ENCODE results near the gene STING1.
"Not testable (repeated sequence)": the region's sequence is repeated elsewhere in the genome, so short reads cannot be mapped to it uniquely, and the experiment has no call there.

STING1 gene

GRCh38 chr5:139440416-139440815, 42.1 kb downstream of the STING1 start:
- H3K4me3 ChIP-seq (ENCODE audit: low read depth, low read length), result not testable (repeated sequence)

DNA sequence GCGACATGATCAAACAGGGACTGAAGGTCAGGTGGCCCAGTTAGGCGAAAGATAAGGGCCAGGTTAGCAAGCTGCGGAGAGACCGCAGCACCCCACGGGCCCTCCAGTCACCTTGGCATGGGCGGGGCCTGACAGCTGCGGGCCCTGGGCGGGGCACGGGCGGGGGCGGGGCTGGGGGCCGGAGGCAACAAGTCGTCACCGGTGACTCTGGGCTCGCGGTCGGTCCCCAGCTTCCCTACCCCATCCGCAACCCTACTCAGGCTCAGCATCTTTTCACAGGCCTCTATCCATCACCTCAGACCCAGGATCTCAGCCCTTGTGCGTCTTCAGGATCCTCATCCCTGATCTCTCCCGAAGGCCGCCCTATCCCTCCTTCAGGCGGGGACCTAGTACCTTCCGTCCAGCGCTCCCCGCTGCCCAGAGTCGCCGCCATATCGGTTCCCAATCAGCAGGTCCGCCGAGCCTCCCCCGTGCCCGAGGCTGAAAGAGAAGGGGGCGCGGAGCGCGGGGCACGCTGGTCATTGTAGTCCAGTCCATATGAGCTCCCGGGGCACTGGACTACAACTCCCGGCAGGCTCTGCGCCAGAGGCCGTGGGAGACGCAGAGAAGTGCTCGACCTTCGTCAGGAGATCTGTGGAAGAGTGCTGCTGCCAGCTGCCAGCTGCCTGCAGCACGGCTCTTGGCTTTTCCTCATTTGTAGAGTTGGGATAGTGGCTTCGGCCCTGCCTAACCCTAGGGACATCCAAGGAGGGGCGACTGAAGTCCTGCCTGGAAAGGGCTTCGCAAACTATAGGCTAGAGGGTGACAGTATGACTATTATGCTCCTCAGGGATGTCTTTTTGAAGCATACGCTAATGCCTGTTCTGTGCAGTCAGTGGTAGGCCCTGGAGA, 43.3 kb downstream of the STING1 start, which contains the start of gene DNAJC18:
Gene DNAJC18 (minus strand): TSS at position 513 of the 891 bp plus-strand sequence. CDS start 80 bp downstream, at position 433.
- H3K4me3 ChIP-seq (ENCODE audit: low read depth, low read length), result peak within 1 kb of the TSS; percentile 80

GRCh38 chr5:139438707-139439012, 43.9 kb downstream of the STING1 start:
- H3K4me3 ChIP-seq (ENCODE audit: low read depth, low read length), result peak overlapping the region; percentile 80

- no peak overlapping the region for H3K4me3 ChIP-seq (ENCODE audit: low read depth, low read length)
Measured at GRCh38 chr5:139435676-139436075, 46.9 kb downstream of the STING1 start.

- no peak overlapping the region for H3K4me3 ChIP-seq (ENCODE audit: low read depth, low read length)
Measured at GRCh38 chr5:139431706-139432105, 50.9 kb downstream of the STING1 start.

DNA sequence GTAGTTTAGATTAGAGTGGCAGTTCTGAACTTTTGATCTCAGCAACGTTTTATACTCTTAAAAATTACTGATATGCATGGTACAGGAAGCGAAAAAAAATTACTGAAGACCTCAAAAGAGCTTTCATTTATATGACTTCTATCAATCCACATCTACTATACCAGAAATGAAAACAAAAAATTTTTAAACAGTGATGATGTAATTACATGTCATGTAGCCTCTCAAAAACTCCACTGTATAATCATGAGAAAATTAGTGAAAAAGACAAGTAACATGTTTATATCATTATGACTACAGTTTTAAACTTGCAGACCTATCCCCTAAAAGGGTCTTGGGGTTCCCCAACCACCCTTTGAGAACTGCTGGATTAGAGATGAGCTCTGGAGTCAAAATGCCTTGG, 52.5 kb downstream of the STING1 start:
- no peak overlapping the region for H3K4me3 ChIP-seq (ENCODE audit: low read depth, low read length)

DNA sequence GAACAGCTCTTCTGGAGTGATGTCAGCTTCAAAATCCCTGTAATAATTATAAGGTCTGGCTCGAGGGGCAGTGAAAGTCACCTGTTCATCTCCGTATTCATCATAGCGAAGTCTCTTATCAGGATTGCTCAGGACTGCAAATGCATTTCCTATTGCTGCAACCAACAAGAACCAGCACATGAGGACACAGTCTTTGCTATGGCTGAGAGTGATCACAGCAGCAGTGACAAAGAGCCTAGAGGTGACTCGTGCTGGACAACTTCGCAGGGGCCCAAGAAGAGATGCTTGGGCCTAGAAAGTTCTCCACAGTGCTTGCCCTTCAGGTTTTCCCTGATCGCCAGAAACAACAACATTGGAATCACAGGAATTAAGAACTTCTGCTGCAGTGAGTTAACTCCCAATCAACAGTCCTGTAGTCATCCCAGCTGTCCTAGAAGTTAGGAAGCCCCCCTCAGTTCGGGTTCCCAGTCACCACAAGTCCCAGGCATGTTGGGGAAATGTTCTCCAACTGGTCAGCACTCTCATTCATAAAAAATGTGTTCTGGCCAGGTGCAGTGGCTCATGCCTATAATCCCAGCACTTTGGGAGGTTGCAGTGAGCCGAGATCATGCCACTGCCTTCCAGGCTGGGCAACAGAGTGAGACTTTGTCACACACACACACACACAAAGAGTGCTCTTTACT, 56.2 kb downstream of the STING1 start:
- no peak overlapping the region for H3K4me3 ChIP-seq (ENCODE audit: low read depth, low read length)
